Activated CD4-positive, alpha-beta T cell treated with anti-CD3 and anti-CD28 coated beads for 4 hours (primary cell): ENCODE results near the gene WASF2.
"Not testable (repeated sequence)": the region's sequence is repeated elsewhere in the genome, so short reads cannot be mapped to it uniquely, and the experiment has no call there.

Experiments
- DNase-seq, 2 donors: peaks; one replicate each; pipeline ENCODE4 v3.0.0-alpha.2; 2020

WASF2 gene, protein sequence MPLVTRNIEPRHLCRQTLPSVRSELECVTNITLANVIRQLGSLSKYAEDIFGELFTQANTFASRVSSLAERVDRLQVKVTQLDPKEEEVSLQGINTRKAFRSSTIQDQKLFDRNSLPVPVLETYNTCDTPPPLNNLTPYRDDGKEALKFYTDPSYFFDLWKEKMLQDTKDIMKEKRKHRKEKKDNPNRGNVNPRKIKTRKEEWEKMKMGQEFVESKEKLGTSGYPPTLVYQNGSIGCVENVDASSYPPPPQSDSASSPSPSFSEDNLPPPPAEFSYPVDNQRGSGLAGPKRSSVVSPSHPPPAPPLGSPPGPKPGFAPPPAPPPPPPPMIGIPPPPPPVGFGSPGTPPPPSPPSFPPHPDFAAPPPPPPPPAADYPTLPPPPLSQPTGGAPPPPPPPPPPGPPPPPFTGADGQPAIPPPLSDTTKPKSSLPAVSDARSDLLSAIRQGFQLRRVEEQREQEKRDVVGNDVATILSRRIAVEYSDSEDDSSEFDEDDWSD

DNA sequence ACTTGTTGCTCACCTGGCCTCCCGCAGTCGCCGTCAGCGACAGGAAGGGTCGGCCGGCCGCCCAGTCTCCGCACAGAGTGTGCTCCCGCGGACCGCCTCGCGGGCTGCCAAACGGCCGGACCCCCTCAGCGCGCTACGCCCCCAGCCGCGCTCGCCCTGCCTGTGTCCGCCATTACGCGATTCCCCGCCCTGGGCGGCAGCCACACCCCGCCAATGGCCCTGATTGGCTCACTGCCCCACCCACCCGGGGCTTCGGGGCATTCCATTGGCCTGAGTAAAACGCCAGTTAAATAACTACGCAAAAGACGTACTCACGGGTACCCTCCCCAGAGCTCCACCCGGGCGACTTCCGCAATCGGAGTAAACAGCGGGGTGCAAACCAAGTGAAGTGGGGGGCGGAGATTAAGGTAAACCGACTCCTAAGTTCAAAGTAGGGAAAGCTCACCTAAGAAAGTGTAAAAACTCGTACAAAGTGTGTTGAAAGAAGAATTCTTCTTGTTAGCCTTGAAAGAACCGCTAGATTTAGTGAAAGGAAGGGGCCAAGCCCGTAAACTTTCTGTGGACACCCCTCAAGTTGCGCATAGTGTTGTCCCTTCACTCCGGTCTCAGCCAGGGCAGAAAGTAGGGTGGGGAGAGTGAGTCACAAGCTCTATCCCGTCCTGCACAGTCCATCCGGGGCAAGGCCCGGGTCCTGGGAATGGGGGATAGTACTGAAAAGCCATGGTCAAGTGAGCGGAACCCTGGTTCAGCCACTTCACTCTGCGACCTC is at the start of gene WASF2:
Gene WASF2, minus strand, starts transcription at position 195 of the 769 bp plus-strand sequence. CDS start 61,277 bp downstream, outside the sequence.
- peak; percentile 96 to 98 for DNase-seq

DNA sequence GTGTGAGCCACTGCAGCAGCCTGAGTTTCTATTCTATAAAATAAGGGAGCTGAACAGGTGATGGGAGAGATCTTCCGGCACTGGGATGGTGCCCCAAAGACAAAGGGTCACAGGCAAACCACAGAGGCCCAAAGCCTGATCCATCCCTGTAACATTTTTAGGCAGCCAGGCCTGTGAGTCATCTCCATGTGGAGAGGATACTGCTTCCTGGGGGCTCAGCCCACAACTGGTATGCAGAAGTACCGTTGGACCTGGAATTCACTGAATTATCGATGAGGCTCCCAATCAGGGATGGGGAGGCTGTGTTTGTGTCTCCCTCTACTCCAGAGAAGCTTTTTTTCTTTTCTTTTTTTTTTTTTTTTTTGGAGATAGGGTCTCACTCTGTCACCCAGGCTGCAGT is 48.8 kb upstream of the WASF2 start:
- DNase-seq, result no peak

DNA sequence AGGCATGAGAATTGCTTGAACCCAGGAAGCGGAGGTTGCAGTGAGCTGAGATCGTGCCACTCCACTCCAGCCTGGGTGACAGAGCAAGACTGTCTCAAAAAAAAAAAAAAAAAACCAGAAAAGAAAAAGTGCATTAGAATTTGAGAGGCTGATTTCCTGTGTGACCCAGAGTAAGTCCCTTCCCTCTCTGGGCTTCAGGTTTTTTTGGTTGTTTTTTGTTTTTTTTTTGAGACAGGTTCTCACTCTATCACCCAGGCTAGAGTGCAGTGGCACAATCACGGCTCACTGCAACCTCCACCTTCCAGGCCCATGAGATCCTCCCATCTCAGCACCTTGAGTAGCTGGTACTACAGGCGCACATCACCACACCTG is 48.3 kb upstream of the WASF2 start:
- DNase-seq, result not testable (repeated sequence)

- DNase-seq, result no peak
Measured at GRCh38 chr1:27536767-27537166, 46.8 kb upstream of the WASF2 start.

DNA sequence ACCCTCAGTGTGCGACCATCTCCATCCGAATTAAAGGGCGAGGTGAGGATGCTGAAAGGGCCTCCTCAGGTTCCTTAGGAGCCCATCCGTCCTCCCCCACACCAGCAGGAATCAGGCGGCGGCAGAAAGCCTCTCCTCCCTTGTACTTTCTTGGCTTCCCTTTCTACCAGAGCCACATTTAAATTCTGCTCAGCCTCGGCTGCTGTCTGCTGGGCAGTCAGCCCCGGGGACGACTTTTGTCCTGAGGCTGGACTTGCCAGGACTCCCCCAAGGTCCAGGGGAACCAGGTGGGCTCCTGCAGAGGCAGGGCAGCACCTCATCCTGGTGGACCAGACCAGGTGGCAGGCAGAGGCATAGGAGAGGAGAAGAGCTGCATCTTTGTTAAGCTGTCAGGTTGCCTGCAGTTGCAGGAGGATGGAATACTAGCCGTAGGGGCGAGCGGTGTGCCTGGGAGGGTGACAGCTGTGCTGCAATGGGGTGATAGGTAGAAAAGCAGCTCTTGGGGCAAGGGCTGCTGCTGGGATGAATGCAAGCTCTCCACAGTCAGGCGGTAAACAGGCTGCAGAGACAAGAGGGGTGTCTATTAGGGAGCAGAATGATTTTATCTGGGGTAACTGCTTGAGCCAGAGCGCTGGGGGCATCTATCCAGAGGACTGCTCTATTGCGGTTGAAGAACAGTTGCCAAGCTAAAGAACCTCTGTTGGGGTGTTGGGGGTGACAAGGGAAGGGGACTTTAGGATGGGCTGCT is 46.2 kb upstream of the WASF2 start:
- DNase-seq, result no peak

GRCh38 chr1:27535386-27535785 is 45.4 kb upstream of the WASF2 start:
- DNase-seq, result no peak

DNA sequence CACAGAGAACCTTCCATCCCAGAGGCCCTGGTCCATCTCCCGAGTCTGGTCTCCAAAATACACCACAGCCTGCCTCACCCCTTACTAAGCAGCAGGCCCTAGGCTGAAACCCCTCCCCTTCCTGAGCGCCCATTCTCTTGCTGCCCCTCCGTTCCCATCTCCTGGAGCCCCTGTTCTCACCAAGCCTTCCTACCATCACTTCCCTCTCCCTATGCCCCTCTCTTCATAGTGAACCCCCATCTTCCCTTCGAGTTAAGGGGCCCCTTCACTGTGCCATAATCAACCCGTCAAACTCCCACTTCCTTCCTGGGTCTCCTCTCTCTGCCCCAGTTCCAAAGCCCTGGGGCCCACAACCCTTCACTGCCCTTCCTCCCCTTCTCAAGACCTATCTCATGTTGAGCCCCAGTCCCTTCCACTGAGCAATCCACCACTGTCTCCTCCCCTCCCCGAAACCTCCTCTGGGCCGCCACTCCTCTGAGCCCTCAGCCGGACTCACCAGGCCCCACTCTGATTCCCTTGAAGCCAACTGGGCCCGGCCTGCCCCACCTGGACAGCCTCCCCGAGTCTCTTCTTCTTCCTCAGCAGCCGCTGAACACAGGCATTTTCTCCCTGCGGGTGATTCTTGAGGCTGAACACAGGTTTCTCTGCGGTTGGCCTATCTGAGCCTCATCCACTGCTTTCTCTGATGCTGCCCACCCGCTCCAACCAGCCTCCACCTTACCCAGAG is 42.2 kb upstream of the WASF2 start:
- no peak for DNase-seq

DNA sequence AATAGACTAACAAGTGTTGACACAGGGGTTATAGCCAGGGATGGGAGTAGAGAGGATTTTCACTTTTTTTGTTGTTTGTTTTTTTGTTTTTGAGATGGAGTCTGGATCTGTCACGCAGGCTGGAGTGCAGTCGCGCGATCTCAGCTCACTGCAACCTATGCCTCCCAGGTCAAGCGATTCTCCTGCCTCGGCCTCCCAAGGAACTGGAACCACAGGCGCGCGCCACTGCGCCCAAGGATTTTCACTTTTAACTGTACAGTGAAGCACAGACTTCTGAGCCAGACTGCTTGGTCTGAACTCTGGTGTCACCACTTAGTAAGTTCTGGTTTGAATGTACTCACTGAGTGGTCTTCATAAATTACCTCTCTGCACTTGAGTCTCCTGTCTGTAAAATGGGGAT is 40.2 kb upstream of the WASF2 start:
- DNase-seq, result no peak

GRCh38 chr1:27529704-27530018 is 39.7 kb upstream of the WASF2 start:
- no peak for DNase-seq

DNA sequence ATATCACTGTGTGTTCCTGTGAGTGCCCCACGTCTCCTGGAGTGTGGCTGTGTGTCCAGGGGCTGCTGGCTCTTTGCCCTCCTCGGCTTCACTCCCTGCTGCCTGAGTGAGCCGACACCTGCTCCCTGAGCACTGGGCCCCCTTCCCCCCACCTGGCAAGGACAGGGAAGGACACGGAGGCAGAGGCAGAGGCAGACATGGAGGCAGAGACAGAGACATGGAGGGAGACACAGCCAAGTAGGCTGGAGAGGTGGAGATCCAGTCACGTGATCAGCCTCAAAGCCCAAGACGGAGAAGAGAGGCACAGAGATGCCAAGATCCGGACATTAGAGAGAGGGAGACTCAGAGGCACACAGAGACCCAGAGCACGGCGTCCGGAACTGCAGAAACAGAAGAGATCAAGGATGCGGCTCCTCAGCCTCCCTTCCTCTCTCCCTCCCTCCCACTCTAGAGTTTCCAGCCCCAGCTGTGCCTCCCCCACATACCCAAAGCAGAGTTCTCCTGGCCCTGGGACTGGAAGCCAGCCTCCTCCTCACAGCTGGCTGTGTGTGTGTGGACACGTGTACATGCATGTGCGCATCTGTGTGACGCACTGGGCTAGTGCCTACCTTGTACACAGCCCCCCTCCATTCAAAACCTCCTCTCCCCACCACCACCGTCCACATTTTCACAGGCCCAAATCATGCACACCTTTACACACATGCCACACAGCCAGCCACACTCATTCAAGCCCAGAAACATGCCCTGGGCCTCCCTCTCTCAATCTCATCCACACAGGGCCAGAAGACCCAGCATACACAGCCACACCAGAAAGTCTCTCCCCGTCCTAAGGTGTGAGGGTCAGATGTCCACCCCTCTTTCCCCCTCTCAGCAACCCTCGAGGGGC is 39.1 kb upstream of the WASF2 start:
- DNase-seq, result no peak

- peak; percentile 39 to 53 for DNase-seq
Measured at GRCh38 chr1:27527890-27528817, 38.2 kb upstream of the WASF2 start.

DNA sequence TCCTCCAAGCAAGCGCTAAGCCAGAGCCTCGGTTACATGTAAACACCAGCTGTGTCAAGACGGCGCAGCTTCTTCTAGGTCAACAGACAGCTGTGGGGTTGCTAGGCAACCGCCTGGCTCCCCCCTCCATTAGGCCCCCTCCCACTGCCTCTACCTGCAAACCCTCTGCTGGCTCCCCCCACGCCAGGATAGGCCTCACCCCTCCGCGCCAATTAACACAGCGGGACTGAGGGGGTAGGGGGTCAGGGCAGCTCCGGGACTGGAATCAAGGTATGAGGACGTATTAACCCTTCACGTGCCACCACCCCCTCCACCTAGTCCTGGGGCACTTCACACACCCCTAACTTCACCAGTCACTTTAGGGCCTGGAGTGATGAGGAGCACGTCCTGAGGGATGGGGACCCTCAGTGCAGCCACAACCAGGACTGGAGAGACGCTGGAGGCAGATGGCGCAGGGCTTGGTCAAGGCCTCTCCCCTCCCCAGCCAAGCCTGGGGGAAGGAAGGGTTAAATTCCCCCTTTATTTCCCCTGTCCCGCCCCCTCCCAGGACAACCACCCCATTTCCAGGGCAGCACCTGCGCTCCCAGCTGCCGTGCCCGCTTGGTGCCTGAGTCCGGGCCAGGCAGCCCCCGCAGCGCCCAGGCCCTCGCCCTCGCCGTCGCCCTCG is 37.4 kb upstream of the WASF2 start:
- DNase-seq, result peak in 1 of 2 donors; percentile 35

GRCh38 chr1:27526569-27527222 is 36.7 kb upstream of the WASF2 start:
- DNase-seq, result no peak

DNA sequence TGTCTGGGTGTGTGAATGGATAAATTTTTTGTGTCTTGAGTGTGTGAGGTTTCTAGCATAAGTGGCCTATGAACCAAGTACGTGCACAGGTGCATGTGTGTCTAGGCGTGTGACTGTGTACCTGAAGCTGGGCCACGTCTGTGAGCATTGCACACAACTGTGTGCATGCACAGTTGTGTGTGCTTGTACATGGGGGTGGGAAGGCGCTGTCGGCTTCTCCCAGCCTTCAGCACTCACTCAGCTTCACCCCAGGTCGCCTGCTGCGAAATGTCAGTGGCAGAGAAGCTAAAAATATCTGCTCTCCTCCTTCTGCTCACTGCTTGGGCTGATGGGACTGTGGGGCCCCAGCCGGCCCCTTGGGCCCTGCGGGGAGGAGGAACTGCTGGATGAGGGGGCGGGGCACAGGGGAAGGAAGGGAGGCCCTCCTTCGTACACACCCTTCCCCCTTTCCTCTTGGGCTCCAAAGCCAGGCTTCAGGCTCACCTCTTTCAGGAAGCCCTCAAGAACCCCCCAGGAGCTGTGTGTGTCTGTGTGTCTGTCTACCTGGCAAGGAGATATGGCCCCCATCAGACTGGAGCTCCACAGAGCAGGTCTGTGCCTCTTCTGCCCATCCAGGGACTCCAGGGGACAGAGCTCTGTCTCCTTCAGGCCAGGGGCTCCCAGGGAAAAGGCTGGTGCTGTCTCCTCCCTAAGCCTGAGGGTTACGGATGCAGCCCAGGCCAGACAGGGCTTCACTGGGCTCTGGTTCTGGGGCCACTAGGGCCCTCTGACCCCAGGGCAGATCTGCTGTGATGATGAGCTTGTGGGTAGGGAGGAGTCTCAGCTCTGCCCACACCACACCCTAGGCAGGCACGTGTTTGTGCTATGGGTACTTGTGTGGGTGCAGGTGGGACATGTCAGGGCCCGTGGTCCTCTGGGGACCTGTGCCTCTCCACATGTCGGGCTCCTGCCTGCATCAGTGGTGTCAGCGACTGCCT is 35.6 kb upstream of the WASF2 start:
- DNase-seq, result peak; percentile 33 to 42

GRCh38 chr1:27523337-27524020 is 33.5 kb upstream of the WASF2 start:
- no peak for DNase-seq

DNA sequence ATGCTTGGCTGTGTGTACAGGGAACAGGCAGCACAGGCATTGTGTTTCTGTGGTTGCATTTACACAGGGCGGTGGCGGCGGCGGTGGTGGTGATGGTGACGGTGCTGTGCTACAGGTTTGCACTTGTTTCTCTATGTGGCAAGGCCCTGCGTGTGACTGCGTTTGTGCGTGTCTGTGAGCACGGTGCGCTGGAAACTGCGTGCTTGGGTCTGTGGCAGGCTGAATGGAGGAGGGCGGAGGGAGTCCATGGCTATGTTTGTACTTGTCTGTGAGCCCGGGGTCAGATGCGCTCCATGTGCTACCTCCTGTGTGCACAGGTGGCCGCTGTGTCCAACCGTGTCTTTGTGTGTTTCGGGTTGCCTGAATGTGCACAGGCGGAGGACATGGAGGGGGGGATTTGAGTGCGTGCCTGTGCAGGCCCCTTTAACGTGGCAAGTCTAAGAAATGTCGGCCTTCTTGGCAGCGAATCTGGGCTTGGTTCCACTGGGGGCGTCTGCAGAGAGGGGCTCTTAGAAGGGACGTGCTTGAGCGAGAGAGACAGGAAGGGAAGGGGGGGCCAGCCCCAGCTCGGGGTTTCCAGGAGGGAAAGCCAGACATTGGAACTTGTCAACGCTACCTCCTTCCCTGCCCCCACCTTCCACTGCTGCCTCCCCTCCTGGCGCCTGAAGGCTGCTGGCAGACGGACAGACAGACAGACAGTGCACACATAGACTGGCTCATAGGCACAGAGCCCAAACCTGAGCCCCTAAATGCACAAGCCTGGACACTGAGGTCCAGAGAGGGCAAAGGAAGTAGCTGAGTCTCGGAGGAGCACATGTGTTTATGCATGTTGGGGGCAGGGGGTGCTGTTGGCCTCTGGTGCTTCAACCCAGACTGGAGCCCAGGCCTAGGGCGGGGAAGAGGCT is 32.7 kb upstream of the WASF2 start:
- DNase-seq, result peak; percentile 53 to 63
